ENCODE measurements around the gene COL21A1. TPM values are rescaled to one million over a fixed set of nuclear protein-coding genes. Genes with fewer than 3 reads are reported as not detected.

Gene COL21A1
- total and polyA plus RNA-seq, 11 donors, result 21.7 to 110 (median 49.1) TPM

- intact Hi-C loops (cut with DNase I), result loop anchor here in 1 of 10 donors (10.0 kb wide), 1 partner anchor 57 kb away; no protein-coding TSS in a partner anchor
Observed at GRCh38 chr6:56172144-56172543, 75.2 kb downstream of the COL21A1 start.

GRCh38 chr6:56169366-56169765 lies 78.0 kb downstream of the COL21A1 start:
- intact Hi-C loops (cut with DNase I), result no loop called here
- 92 to 98% (median 93%) methylated on average over 1 of the region's 1 CpG for WGBS, 4 donors
- no peak for ATAC-seq

More at GRCh38 chr6:56172144-56172543, 75.2 kb downstream of the COL21A1 start:
- 70 to 75% (median 72%) methylated on average over 2 of the region's 2 CpGs for WGBS, 4 donors
- peaks cover 0 to 6% (median 0%) of the 10 kb centered on the region in 9 donors for H3K36me3 ChIP-seq
- no peak overlapping the region for H3K27ac ChIP-seq
- peaks cover 0 to 64% (median 24%) of the 10 kb centered on the region in 12 donors for H3K9me3 ChIP-seq
- ATAC-seq, result no peak
- H3K27me3 ChIP-seq, result no peaks in the 10 kb centered on the region
- no peak for DNase-seq
- no peak overlapping the region for H3K4me3 ChIP-seq
- TF ChIP-seq POLR2A (IDR thresholded peaks at IDR 0.05) (no peak), CTCF (IDR thresholded peaks at IDR 0.05) (no peak)
- H3K4me1 ChIP-seq, result no peaks in the 10 kb centered on the region

GRCh38 chr6:56168596-56168995 lies 78.8 kb downstream of the COL21A1 start:
- no peak for DNase-seq
- Histone ChIP-seq H3K4me3 (no peak overlapping the region), H3K9me3 (peaks cover 0 to 34% (median 19%) of the 10 kb centered on the region in 12 donors), H3K36me3 (peaks cover 0 to 6% (median 0%) of the 10 kb centered on the region in 9 donors), H3K27me3 (no peaks in the 10 kb centered on the region), H3K27ac (no peak overlapping the region), H3K4me1 (no peaks in the 10 kb centered on the region)
- TF ChIP-seq POLR2A (IDR thresholded peaks at IDR 0.05) (no peak), CTCF (IDR thresholded peaks at IDR 0.05) (no peak)
- WGBS, 4 donors, result 0 to 47% (median 18%) methylated on average over 1 of the region's 1 CpG
- intact Hi-C loops (cut with DNase I), result no loop called here
- no peak for ATAC-seq

More at GRCh38 chr6:56169366-56169765, 78.0 kb downstream of the COL21A1 start:
- no peaks in the 10 kb centered on the region for H3K4me1 ChIP-seq
- peaks cover 0 to 41% (median 20%) of the 10 kb centered on the region in 12 donors for H3K9me3 ChIP-seq
- H3K27ac ChIP-seq, result no peak overlapping the region
- no peak for DNase-seq
- H3K4me3 ChIP-seq, result no peak overlapping the region
- H3K27me3 ChIP-seq, result no peaks in the 10 kb centered on the region
- H3K36me3 ChIP-seq, result peaks cover 0 to 6% (median 0%) of the 10 kb centered on the region in 9 donors
- no peak for TF ChIP-seq POLR2A (IDR thresholded peaks at IDR 0.05)
- no peak for TF ChIP-seq CTCF (IDR thresholded peaks at IDR 0.05)

- no peak overlapping the region for H3K4me3 ChIP-seq
- TF ChIP-seq POLR2A (IDR thresholded peaks at IDR 0.05), result no peak
- peaks cover 0 to 5% (median 0%) of the 10 kb centered on the region in 9 donors for H3K36me3 ChIP-seq
- H3K27me3 ChIP-seq, result no peaks in the 10 kb centered on the region
- intact Hi-C loops (cut with DNase I), result no loop called here
- no peaks in the 10 kb centered on the region for H3K9me3 ChIP-seq
- 74 to 91% (median 81%) methylated on average over 1 of the region's 1 CpG for WGBS, 4 donors
- H3K27ac ChIP-seq, result no peak overlapping the region
- DNase-seq, result no peak
- no peak for ATAC-seq
- H3K4me1 ChIP-seq, result no peaks in the 10 kb centered on the region
Observed at GRCh38 chr6:56162081-56162480, 85.3 kb downstream of the COL21A1 start.

GRCh38 chr6:56160489-56160888 lies 86.9 kb downstream of the COL21A1 start:
- no peaks in the 10 kb centered on the region for H3K4me1 ChIP-seq

More at GRCh38 chr6:56160489-56160888, 86.9 kb downstream of the COL21A1 start:
- Histone ChIP-seq H3K27ac (no peak overlapping the region), H3K27me3 (no peaks in the 10 kb centered on the region), H3K4me3 (no peak overlapping the region), H3K9me3 (no peaks in the 10 kb centered on the region), H3K36me3 (peaks cover 0 to 9% (median 0%) of the 10 kb centered on the region in 9 donors)
- TF ChIP-seq POLR2A (IDR thresholded peaks at IDR 0.05), result no peak
- no peak for TF ChIP-seq CTCF (IDR thresholded peaks at IDR 0.05)
- DNase-seq (no peak), ATAC-seq (no peak)
- 82 to 89% (median 84%) methylated on average over 2 of the region's 2 CpGs for WGBS, 4 donors
- intact Hi-C loops (cut with DNase I), result no loop called here
